Measurements from ENCODE around the gene CDK11A.

GRCh38 chr1:1683104-1683905 is 40.9 kb downstream of the CDK11A start:
- TF ChIP-seq BRCA1 (IDR thresholded peaks at IDR 0.05; ENCODE audit: low read depth, low read length) (no peak), CBX5 (IDR thresholded peaks at IDR 0.05; ENCODE audit: low read depth, low read length) (no peak), MAFK (IDR thresholded peaks at IDR 0.05; ENCODE audit: low read depth, low read length) (no peak), POLR2AphosphoS5 (IDR thresholded peaks at IDR 0.05; ENCODE audit: low read depth, low read length) (no peak), YY1 (IDR thresholded peaks at IDR 0.05; ENCODE audit: low read depth, low read length) (no peak), CTCF (IDR thresholded peaks at IDR 0.05; ENCODE audit: control extremely low read depth in 1 of 3, insufficient read depth in 1 of 3, low read depth in 1 of 3, low read length in 3 of 3) (no peak), ATF2 (IDR thresholded peaks at IDR 0.05; ENCODE audit: low read length) (no peak), SP2 (IDR thresholded peaks at IDR 0.05; ENCODE audit: low read length) (no peak), FOSL1 (IDR thresholded peaks at IDR 0.05; ENCODE audit: insufficient read depth, low read depth, low read length) (no peak), SP1 (IDR thresholded peaks at IDR 0.05; ENCODE audit: low read depth, low read length) (no peak), POLR2A (IDR thresholded peaks at IDR 0.05; ENCODE audit: control extremely low read depth in 1 of 2, low read depth in 2 of 2, low read length in 2 of 2) (no peak)
